ENCODE data around the gene PAPPA.

PAPPA gene

DNA sequence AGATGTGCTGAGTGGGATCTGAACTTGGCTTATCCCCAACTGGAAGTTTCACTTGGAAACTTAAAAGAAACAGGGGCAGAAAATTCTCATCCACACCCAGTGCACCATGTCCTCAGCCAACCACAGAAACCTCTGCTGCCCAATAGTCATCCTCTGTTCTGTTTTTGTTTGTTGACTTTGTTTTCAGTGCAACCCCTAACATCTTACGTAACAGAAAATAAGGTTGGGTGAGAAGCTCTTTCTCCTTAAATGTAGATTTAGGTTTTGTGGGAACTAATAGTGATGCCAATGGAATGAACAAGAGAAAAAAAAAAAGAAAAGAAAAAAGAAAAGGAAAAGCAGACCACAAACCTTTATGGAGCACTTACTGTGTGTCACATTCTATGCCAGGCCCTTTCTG is 262.8 kb downstream of the PAPPA start:
- no peak for TF ChIP-seq CTCF (conservative IDR thresholded peaks at IDR 0.05)
- no peak for TF ChIP-seq ZFX (IDR thresholded peaks at IDR 0.05)
- no peak overlapping the region for H3K27ac ChIP-seq

GRCh38 chr9:116417464-116417863 is 263.9 kb downstream of the PAPPA start:
- no peak overlapping the region for H3K27ac ChIP-seq
- TF ChIP-seq CTCF (conservative IDR thresholded peaks at IDR 0.05) (no peak), ZFX (IDR thresholded peaks at IDR 0.05) (no peak)

- H3K27ac ChIP-seq = no peak overlapping the region
- TF ChIP-seq ZFX (IDR thresholded peaks at IDR 0.05) = no peak
- no peak for TF ChIP-seq CTCF (conservative IDR thresholded peaks at IDR 0.05)
Measured at GRCh38 chr9:116419181-116419580, 265.6 kb downstream of the PAPPA start.

GRCh38 chr9:116420993-116421538 is 267.5 kb downstream of the PAPPA start:
- TF ChIP-seq CTCF (conservative IDR thresholded peaks at IDR 0.05) (no peak), ZFX (IDR thresholded peaks at IDR 0.05) (no peak)
- H3K27ac ChIP-seq = no peak overlapping the region

DNA sequence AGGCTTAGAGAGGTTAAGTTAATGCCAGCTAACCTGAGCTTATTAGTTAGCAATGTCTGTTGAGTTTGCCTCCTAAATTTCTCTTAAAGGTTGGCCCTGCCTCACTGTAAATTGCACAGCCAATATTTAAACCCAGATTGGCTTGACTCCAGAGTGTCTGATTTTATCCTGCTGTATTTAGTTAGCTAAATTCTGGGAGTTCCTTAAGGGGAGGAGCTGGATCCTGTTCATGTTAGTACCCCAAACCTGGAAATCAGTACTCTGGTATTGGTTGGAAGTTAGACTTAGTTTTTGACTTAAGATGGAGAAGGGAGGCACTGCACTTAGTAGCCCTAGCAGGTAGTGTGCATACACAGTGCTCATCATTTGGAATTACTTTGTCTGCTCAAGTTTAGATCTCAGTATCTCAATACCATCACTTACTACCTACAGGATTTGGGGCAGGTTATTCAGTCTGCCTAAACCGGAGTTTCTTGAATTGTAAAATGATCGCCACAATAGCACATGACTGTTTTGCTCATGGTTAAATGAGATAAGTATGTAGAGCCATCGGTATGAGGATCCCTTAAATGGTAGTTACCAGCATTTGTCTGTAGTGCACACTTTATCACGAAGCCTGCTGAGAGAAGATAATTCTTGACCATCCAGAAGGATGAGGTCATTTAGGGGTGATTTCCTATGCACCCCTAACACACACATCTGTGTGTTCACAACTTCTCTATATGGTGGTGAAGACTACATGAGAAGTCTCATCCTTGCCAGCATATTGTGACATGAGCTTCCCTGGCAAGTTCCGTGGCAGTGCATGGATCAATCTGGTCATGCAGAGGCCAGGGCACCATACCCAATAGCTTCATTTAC is 268.8 kb downstream of the PAPPA start:
- no peak overlapping the region for H3K27ac ChIP-seq

DNA sequence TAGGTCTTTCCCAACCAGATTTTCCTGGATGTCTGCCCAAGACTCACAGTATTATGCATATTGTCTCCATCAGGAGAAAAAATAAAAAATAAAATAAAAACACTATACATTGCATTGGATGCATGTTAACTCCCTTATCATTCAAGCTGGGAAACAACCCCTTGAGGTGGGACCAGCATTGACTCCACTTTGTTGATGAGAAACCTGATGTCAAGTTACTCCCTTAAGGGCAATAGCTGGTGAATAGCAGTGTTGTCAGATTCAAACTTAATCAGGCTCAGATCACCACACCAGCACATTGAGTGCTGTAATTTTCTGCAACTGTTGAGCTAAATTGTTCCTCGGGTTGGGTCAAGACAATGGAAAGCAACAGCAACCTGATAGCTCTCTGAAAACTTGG is 269.6 kb downstream of the PAPPA start:
- TF ChIP-seq CTCF (conservative IDR thresholded peaks at IDR 0.05) (no peak), ZFX (IDR thresholded peaks at IDR 0.05) (no peak)
- H3K27ac ChIP-seq = no peak overlapping the region

More for the DNA sequence above, 268.8 kb downstream of the PAPPA start:
- TF ChIP-seq CTCF (conservative IDR thresholded peaks at IDR 0.05) = no peak
- TF ChIP-seq ZFX (IDR thresholded peaks at IDR 0.05) = no peak

DNA sequence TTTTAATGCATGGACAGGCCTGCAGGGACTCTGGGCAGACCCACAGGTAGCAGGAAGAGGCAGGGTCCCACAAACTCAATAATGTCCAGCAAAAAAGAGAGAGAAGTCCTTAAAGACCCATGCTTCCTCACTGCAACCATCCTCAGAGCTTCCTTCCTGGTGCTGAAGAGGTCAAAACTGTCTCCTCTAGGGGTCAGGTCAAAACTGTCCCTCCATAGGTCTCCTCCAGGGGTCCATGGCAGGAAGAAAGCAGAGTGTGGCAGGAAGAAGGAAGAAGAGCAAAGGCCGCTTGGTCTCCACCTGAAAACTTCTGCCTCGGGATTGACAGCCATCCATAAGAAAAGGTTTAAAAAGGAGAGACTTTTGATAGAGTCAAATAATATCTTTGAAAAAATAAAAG is 271.7 kb downstream of the PAPPA start:
- TF ChIP-seq CTCF (conservative IDR thresholded peaks at IDR 0.05) (no peak), ZFX (IDR thresholded peaks at IDR 0.05) (no peak)
- H3K27ac ChIP-seq = no peak overlapping the region
